Skeletal muscle satellite cell (primary cell): ENCODE data around the gene HEMK1.

Source experiments
- H3K27me3 ChIP-seq: 2 replicates; pipeline ENCODE4 v1.7.0; 2013; ENCODE audit warnings: low read length; ENCODE audit not compliant: control insufficient read depth, insufficient read depth
- H3K36me3 ChIP-seq: 2 replicates; pipeline ENCODE4 v1.7.0; 2013; ENCODE audit warnings: mild to moderate bottlenecking, control low read depth, low read length; ENCODE audit not compliant: insufficient read depth
- H3K4me1 ChIP-seq: 2 replicates; pipeline ENCODE4 v1.7.0; 2013; ENCODE audit warnings: low read length; ENCODE audit not compliant: control insufficient read depth, insufficient read depth
- H3K4me2 ChIP-seq: 2 replicates; pipeline ENCODE4 v1.7.0; 2013; ENCODE audit warnings: mild to moderate bottlenecking, low read length
- H3K4me3 ChIP-seq: 2 replicates; pipeline ENCODE4 v1.7.0; 2013; ENCODE audit warnings: low read length
- H3K9ac ChIP-seq: 2 replicates; pipeline ENCODE4 v1.7.0; 2013; ENCODE audit warnings: mild to moderate bottlenecking, low read depth, low read length, moderate library complexity
- H3K9me3 ChIP-seq: replicated peaks from 2 replicates; pipeline ENCODE4 v1.7.0; 2013; ENCODE audit warnings: mild to moderate bottlenecking, control low read depth, low read length

Gene HEMK1

DNA sequence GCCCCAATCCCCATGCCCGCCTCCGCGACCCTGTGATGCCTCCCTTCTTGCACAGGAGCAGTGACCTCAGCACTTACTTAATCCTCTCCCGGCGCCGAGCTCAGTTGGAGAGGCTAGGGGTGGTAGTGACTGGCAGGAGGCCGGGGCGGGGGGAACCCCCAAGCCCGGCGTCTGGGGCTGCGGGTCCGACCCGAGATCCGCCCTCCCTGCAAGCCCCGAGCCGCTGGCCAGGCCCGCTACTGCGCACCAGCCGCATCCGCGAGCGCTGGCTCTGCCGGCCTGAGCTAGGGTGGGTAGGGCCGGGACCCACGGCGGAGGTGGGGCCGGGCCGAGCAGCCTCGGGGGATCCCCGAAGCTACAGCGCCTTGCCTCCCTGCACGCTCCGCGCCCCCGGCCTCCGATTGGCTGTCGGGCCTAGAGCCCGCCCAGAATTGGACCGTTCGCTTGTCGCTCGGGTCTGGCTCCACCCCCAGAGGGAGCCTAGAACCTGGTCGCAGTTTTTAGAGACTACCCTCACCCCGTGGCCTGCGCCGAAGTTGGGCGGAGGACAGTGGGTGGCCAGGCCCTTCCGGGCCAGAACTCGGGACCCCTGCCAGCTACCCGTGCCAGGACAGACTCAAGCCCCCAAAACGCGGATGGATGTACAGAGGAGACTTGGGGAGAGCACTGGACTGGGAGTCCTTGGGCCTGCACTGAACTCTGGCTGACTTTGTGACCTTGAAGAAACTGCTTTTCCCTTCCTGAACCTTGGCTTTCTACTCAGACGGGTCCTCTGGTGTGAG is 1.7 kb upstream of the HEMK1 start, which contains the start of gene C3orf18:
Gene C3orf18 (minus strand): TSS at position 362 of the 782 bp plus-strand sequence. CDS start 2,048 bp downstream, outside the sequence.
- peak within 1 kb of the TSS; percentile 92 for H3K9ac ChIP-seq
- H3K9me3 ChIP-seq = no peaks in the 10 kb centered on the region
- peak within 1 kb of the TSS; percentile 90 for H3K4me3 ChIP-seq
- H3K36me3 ChIP-seq = peaks cover 2% of the 10 kb centered on the region
- H3K4me2 ChIP-seq = peak within 1 kb of the TSS; percentile 93
- no peaks in the 10 kb centered on the region for H3K27me3 ChIP-seq
- peaks cover 33% of the 10 kb centered on the region for H3K4me1 ChIP-seq

DNA sequence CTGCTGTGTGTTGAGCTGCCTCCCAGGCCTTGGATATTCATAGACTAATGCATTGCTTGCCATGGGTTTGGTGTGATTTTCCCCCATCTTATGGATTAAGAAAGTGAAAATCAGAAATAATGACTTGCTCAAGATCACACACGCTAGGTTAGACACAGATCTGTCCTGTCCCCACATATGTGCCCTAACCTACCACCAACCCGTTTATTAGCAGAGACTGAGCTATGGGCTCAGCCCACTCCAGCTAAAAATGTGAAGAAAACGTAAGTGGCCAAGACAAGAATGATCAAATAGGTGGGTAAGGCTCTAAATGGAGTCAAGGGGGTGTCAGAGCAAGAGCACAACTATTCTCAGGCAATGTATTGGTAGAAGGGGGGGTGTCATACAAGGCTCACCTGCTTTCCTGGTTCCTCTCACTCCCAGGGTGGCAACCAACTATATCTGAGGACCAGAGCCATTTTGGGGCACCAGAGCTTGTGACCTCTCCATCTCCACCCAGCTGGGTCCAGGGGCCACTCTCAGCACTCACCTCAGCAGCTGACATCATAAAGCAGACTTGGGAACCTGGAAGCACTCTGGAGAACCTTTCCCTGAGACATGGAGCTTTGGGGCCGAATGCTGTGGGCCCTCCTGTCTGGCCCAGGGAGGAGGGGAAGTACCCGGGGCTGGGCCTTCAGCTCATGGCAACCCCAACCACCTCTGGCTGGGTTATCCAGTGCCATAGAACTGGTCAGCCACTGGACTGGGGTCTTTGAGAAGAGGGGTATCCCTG is 1.4 kb downstream of the HEMK1 start:
- Histone ChIP-seq H3K4me2 (peak overlapping the region; percentile 93), H3K36me3 (peaks cover 4% of the 10 kb centered on the region), H3K4me1 (peaks cover 27% of the 10 kb centered on the region), H3K9ac (peak overlapping the region; percentile 92), H3K27me3 (no peaks in the 10 kb centered on the region), H3K4me3 (peak overlapping the region; percentile 90), H3K9me3 (no peaks in the 10 kb centered on the region)

GRCh38 chr3:50571486-50571885 is 2.2 kb downstream of the HEMK1 start:
- no peak overlapping the region for H3K4me3 ChIP-seq
- H3K4me2 ChIP-seq = no peak overlapping the region
- H3K27me3 ChIP-seq = no peaks in the 10 kb centered on the region
- H3K9me3 ChIP-seq = no peaks in the 10 kb centered on the region
- H3K9ac ChIP-seq = no peak overlapping the region
- peaks cover 26% of the 10 kb centered on the region for H3K4me1 ChIP-seq
- peaks cover 4% of the 10 kb centered on the region for H3K36me3 ChIP-seq

- H3K27me3 ChIP-seq = no peaks in the 10 kb centered on the region
- H3K9ac ChIP-seq = no peak overlapping the region
- H3K4me1 ChIP-seq = peaks cover 19% of the 10 kb centered on the region
- peaks cover 4% of the 10 kb centered on the region for H3K36me3 ChIP-seq
- no peak overlapping the region for H3K4me2 ChIP-seq
- no peak overlapping the region for H3K4me3 ChIP-seq
- H3K9me3 ChIP-seq = no peaks in the 10 kb centered on the region
Observed at GRCh38 chr3:50572158-50572557, 2.8 kb downstream of the HEMK1 start.

DNA sequence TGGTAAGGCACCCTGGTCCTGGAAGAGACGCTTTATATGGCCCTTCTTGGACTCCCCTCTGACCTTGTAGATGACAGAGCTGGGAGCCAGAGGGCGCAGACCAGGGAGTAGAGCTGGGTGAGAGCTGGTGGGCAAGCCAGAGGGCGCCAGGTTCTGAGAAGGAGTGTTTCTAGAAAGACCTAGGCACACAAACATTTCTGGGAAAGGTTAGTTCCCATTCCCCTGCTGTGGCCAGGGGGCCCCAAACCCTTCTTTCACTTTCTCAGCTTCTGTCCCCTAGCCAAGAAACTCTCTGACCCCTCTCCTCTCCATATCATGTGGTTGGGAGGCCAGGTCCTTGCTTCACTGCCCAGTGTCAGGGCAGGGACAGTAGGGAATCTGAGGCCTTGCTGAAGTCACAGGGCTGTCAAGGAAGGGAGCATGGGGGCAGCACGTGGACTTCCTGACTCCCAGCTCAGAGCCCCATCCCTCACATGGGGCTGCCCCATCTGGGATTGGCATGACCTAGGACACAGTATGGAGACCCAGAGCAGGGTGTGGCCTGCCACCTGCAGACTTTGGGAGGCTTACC is 3.6 kb downstream of the HEMK1 start:
- H3K36me3 ChIP-seq = peaks cover 4% of the 10 kb centered on the region
- no peaks in the 10 kb centered on the region for H3K27me3 ChIP-seq
- no peak overlapping the region for H3K4me3 ChIP-seq
- peaks cover 15% of the 10 kb centered on the region for H3K4me1 ChIP-seq
- H3K9me3 ChIP-seq = no peaks in the 10 kb centered on the region
- no peak overlapping the region for H3K4me2 ChIP-seq
- no peak overlapping the region for H3K9ac ChIP-seq

DNA sequence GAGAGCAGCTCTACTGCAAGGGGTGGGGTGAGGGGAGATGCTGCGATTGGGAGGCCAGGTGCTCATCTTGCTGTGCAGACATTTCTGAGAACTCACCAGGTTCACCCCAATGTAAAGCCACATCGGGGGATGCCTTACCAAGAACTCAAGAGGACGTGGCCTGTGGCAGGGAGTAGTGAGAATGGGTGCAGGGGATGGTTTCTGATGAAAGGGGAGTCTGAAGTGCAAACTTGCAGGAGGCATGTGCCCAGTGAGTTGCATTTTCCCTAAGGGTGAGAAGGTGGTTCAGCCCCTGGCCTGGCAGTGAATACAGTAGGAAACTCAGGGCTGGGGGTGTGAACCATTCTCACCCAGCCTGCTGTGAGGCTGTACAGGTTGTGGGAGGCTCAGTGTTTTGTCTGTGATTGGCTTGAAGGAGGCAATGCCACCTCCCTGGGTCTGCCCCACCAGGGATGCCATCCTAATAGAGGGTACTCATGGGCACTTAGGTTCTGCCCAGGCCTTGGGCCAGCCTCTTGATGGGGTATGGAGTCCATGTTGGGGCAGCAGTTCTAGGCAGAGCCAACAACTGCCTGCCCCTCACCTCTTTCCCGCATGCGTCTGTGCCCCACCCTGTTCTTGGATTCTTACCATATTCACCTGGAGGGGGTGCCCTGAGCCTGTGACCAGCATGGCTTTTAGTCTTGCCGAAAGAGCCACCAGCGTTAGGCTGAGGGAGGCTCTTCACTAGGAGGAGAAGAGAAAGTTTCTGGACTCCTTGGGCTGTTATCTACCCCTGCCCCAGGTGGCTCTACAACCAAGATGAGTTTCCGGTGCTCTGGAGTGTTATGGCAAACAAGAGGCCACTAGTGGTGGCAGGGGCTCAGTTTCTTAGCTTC is 4.5 kb downstream of the HEMK1 start:
- no peak overlapping the region for H3K9ac ChIP-seq
- no peaks in the 10 kb centered on the region for H3K9me3 ChIP-seq
- H3K4me3 ChIP-seq = no peak overlapping the region
- no peaks in the 10 kb centered on the region for H3K27me3 ChIP-seq
- H3K4me1 ChIP-seq = peaks cover 7% of the 10 kb centered on the region
- H3K4me2 ChIP-seq = no peak overlapping the region
- H3K36me3 ChIP-seq = peaks cover 7% of the 10 kb centered on the region

DNA sequence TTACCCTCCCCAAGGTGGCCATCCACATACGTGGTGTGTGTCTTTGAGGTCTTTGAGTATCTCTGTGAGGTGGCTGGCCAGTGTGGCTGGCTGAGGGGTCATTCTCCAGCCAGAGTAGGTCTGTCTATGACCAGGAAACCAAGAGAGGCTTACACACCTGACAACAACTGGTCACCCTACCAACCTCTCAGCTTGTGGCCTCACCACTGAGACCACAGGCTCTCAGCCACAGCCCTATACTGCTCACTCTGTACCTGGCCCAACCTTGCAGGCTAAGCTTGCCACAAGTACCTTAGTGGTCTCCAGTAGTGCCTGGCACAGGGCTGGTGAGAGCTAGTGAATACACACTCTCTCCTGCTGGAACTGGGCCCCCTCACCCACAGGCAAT is 5.1 kb downstream of the HEMK1 start:
- H3K9ac ChIP-seq = no peak overlapping the region
- peaks cover 8% of the 10 kb centered on the region for H3K36me3 ChIP-seq
- no peak overlapping the region for H3K4me2 ChIP-seq
- H3K4me3 ChIP-seq = no peak overlapping the region
- no peaks in the 10 kb centered on the region for H3K27me3 ChIP-seq
- H3K9me3 ChIP-seq = no peaks in the 10 kb centered on the region
- H3K4me1 ChIP-seq = peaks cover 6% of the 10 kb centered on the region

GRCh38 chr3:50575372-50575771 is 6.0 kb downstream of the HEMK1 start:
- Histone ChIP-seq H3K27me3 (no peaks in the 10 kb centered on the region), H3K9me3 (no peaks in the 10 kb centered on the region), H3K4me2 (no peak overlapping the region), H3K4me3 (no peak overlapping the region), H3K36me3 (peaks cover 8% of the 10 kb centered on the region), H3K9ac (no peak overlapping the region), H3K4me1 (peaks cover 2% of the 10 kb centered on the region)

DNA sequence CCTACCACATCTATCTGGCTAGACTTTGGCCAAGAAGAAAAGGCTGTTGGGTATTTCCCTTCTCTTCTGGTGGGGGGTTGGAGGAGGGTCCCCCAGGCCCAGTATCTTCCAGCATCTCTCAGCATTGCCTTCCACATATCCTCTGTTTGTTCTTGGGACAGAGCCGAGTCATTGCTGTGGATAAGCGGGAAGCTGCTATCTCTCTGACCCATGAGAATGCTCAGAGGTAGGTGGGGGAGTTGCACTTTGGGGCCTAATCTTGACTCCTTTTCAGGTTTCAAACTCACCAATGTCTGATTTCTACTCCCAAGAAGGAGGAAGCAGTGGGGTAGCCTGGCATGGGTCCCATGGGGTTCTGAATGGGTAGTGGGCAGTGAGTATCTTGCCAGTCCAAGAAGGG is 8.0 kb downstream of the HEMK1 start:
- H3K4me1 ChIP-seq = no peaks in the 10 kb centered on the region
- no peaks in the 10 kb centered on the region for H3K27me3 ChIP-seq
- no peak overlapping the region for H3K9ac ChIP-seq
- no peak overlapping the region for H3K4me3 ChIP-seq
- H3K36me3 ChIP-seq = peaks cover 8% of the 10 kb centered on the region
- H3K4me2 ChIP-seq = no peak overlapping the region
- H3K9me3 ChIP-seq = no peaks in the 10 kb centered on the region

GRCh38 chr3:50580683-50581458 is 11.5 kb downstream of the HEMK1 start:
- no peaks in the 10 kb centered on the region for H3K9me3 ChIP-seq
- peaks cover 4% of the 10 kb centered on the region for H3K36me3 ChIP-seq
- no peak overlapping the region for H3K4me2 ChIP-seq
- H3K4me1 ChIP-seq = no peaks in the 10 kb centered on the region
- no peak overlapping the region for H3K4me3 ChIP-seq
- H3K9ac ChIP-seq = no peak overlapping the region
- no peaks in the 10 kb centered on the region for H3K27me3 ChIP-seq
